NCI-H2107 (cell line): Measurements from ENCODE around the gene C3.
"Not testable (repeated sequence)": the region's sequence is repeated elsewhere in the genome, so short reads cannot be mapped to it uniquely, and the experiment has no call there.

Experiments
- DNase-seq: peaks from one replicate; lab custom pipeline; 2025; lab: John Stamatoyannopoulos, UW

C3 gene

GRCh38 chr19:6662702-6663101, 57.7 kb downstream of the C3 start:
- no peak for DNase-seq

- DNase-seq: not testable (repeated sequence)
Observed at GRCh38 chr19:6661509-6662244, 58.8 kb downstream of the C3 start.

- no peak for DNase-seq
Observed at GRCh38 chr19:6660930-6661329, 59.5 kb downstream of the C3 start.

DNA sequence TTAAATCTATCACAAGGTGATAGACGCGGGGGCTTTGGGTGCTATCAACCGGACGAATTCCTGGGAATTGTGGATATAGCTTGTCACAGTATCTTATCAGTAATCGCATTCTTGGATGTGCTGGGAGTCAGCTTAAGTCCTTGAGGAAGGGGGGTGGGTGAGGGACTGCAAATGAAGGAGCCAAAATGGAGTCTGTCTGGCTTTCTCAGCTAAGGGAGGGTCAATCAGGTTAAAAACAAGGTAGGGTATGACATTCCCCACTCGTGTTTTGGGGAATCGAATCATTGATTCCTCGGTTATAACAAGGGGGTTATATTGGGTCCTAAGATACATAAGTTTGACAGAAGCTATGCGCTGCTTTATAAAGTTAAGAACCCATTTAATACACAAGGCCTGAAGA, 64.1 kb downstream of the C3 start:
- not testable (repeated sequence) for DNase-seq

DNA sequence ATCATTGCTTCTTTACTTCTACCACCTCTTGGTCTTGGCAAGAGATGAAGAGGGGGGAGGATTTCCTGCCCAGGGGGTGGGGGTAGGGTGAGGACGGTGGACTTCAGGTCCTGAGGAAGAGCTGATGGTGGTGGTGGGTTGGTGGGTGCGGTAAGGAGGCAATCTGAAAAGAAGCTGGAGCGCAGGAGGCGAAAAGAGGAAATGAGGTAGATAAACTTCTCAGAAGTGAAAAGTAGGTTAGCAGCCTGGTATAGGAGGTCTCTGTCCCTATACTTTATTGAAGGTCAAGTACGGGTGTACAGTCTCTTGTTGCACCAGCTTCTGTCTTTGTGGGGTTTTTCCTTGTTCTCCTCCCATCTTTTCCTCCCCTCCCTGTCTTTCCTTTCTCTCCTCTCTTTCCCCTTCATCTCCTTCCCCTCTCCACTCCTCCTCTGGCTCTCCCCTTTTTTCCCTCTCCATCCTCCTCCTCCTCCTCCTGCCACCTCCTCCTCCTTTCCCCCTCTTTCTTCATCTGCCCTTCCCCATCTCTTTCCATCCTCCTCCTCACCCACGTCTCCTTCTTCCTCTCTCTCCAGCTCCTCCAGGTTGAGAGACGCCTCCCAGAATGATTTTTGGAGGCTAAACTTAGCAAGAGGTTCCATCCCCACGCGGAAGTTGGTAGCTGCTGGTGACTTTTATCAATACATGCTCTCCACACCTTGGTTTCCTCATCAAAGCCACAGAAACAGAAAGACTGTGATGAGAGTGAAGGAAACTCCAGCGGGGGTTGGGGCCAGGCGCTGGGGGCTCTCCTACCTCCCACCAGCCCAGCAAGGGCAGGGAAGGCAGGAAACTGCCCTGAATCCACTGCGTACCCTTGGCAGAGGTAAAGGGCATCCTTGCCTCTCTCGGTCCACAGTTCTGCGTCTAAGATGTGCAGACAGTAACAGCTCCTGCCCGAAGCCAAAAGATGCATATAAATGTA, 65.8 kb downstream of the C3 start:
- DNase-seq: no peak

DNA sequence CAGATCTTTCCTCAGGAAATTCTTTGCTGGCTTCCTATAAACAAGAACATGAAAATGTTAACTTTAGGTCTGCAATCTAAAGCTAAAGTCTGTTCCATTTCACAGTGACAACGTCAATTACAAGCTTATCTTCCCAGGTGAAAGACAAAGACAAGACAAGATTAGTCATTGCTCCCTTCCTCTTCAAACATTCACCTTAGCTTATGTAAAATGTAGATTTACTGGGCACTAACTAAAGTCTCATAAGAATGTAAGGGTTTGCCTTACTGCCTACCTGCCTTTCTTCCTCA, 67.7 kb downstream of the C3 start:
- DNase-seq: no peak

- DNase-seq: no peak
Observed at GRCh38 chr19:6651965-6652804, 68.3 kb downstream of the C3 start.

- no peak for DNase-seq
Observed at GRCh38 chr19:6649185-6649584, 71.3 kb downstream of the C3 start.

- DNase-seq: no peak
Observed at GRCh38 chr19:6648141-6648715, 72.2 kb downstream of the C3 start.

DNA sequence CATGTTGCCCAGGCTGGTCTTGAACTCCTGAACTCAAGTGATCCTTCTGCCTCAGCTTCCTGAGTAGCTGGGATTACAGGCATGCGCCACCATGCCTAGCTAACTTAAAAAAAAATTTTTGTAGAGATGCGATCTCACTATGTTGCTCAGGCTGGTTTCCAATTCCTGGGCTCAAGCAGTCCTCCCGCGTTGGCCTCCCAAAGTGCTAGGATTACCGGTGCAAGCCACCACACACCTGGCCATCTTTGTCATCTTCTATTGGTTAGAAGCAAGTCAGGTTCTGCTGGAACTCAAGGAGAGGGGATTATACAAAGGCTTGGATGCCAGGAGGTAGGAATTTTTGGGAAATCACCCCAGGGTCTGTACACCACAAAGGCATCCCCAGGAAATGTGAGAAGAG, 75.7 kb downstream of the C3 start:
- DNase-seq: no peak

DNA sequence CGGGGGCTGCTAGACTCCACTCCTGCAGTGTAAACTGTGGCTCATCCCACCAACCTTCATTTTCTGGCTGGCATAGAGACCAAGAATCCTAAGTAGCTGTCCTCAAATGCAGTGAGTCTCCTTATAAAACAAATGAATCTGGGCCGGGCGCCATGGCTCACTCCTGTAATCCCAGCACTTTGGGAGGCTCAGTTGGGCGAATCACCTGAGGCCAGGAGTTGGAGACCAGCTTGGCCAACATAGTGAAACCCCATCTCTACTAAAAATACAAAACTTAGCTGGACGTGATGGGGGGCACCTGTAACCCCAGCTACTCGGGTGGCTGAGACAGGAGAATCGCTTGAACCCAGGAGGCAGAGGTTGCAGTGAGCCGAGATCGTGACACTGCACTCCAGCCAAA, 80.1 kb downstream of the C3 start:
- DNase-seq: not testable (repeated sequence)

- no peak for DNase-seq
Observed at GRCh38 chr19:6639439-6639838, 81.0 kb downstream of the C3 start.

DNA sequence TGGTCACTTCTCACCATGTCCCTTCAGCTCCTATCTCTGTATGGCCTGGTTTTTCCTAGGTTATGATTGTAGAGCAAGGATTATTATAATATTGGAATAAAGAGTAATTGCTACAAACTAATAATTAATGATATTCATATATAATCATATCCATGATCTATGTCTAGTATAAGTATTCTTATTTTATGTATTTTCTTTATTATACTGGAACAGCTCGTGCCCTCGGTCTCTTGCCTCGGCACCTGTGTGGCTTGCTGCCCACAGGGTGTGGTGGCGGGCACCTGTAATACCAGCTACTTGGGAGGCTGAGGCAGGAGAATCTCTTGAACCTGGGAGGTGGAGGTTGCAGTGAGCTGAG, 87.0 kb downstream of the C3 start:
- DNase-seq: not testable (repeated sequence)

GRCh38 chr19:6632747-6633455, 87.5 kb downstream of the C3 start:
- DNase-seq: not testable (repeated sequence)

DNA sequence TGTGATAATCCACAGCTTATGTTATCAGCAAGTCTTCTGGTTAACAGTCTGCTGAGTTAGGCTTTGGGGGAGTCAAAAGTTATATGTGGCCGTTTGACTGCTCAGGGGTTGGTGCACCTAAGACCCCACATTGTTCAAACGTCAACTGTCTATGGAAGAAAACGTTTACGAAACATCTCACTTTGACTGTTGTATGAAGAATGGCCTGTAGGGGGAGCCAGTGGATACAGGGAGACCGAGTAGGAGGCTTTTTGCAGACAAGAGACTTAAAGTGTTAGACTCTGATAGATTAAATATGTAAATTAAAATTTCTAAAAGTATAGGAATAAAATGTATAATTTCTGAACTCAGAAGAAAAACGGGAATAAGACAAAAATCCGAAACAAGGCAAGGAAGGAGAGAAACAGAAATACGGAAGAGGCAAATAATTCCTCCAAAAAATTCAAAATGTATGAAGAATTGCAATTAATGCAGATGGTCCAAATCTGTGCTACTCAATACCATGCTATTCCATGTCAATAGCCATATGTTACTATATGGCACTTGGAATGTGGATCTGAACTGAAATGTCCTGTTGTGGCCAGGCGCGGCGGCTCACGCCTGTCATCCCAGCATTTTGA, 88.3 kb downstream of the C3 start:
- DNase-seq: no peak
